CD8-positive, alpha-beta memory T cell (primary cell): ENCODE data around the gene MACROD2. TPM values are rescaled to one million over a fixed set of nuclear protein-coding genes. Genes with fewer than 3 reads are reported as not detected.

ENCODE experiments used
- CTCF ChIA-PET: fragments of 350-600 bp; sonication (Branson Sonifier 250); formaldehyde crosslinking; loops from one replicate; lab custom pipeline; 2021; ENCODE audit warnings: antibody characterized with exemption; lab: Charles Lee
- POLR2A ChIA-PET: fragments of 350-600 bp; sonication (Branson Sonifier 250); formaldehyde crosslinking; loops from one replicate; lab custom pipeline; 2021; ENCODE audit warnings: antibody characterized with exemption; lab: Charles Lee
- DNase-seq, 5 donors: peaks; one replicate each; pipeline versions ENCODE4 v3.0.0 to v3.0.0-alpha.2; 2020 to 2022; ENCODE audit warnings: mixed read lengths in 1 of 5
- H3K27ac ChIP-seq: one replicate; pipeline ENCODE4 v1.7.0; 2013; ENCODE audit warnings: low read depth, mild to moderate bottlenecking, low read length, moderate library complexity
- H3K27me3 ChIP-seq: 2 replicates; pipeline ENCODE4 v1.7.0; 2013; ENCODE audit warnings: low read length, mild to moderate bottlenecking; ENCODE audit not compliant: insufficient read depth, poor library complexity, severe bottlenecking
- H3K36me3 ChIP-seq: 2 replicates; pipeline ENCODE4 v1.7.0; 2013; ENCODE audit warnings: mild to moderate bottlenecking, low read length, moderate library complexity; ENCODE audit not compliant: insufficient read depth
- H3K4me1 ChIP-seq: 2 replicates; pipeline ENCODE4 v1.7.0; 2013; ENCODE audit warnings: mild to moderate bottlenecking, low read length, moderate library complexity; ENCODE audit not compliant: insufficient read depth
- H3K4me3 ChIP-seq: 2 replicates; pipeline ENCODE4 v1.7.0; 2013; ENCODE audit warnings: mild to moderate bottlenecking, low read length
- H3K9me3 ChIP-seq: 2 replicates; pipeline ENCODE4 v1.7.0; 2013; ENCODE audit warnings: mild to moderate bottlenecking, low read length
- H3K27ac Mint-ChIP-seq, 8 donors: one replicate each; pipeline ENCODE4 v1.8.0; 2020 to 2021; ENCODE audit warnings: mixed read lengths in 8 of 8, mild to moderate bottlenecking in 6 of 8, inconsistent platforms in 3 of 8, moderate library complexity in 3 of 8
- H3K27me3 Mint-ChIP-seq, 2 donors: one replicate each; pipeline ENCODE4 v1.8.0; 2020 to 2021; ENCODE audit warnings: mixed read lengths in 2 of 2, mild to moderate bottlenecking in 1 of 2, moderate library complexity in 1 of 2
- H3K36me3 Mint-ChIP-seq, 3 donors: one replicate each; pipeline ENCODE4 v1.8.0; 2020 to 2021; ENCODE audit warnings: mixed read lengths in 3 of 3, inconsistent platforms in 1 of 3, mild to moderate bottlenecking in 1 of 3
- H3K4me1 Mint-ChIP-seq, 3 donors: one replicate each; pipeline ENCODE4 v1.8.0; 2020 to 2021; ENCODE audit warnings: mixed read lengths in 3 of 3, inconsistent platforms in 1 of 3, mild to moderate bottlenecking in 1 of 3
- H3K4me3 Mint-ChIP-seq, 7 donors: one replicate each; pipeline ENCODE4 v1.8.0; 2020 to 2021; ENCODE audit warnings: mixed read lengths in 7 of 7, mild to moderate bottlenecking in 6 of 7, moderate library complexity in 4 of 7, inconsistent platforms in 2 of 7
- H3K9me3 Mint-ChIP-seq, 5 donors: one replicate each; pipeline ENCODE4 v1.8.0; 2020 to 2022; ENCODE audit warnings: mixed read lengths in 5 of 5, mild to moderate bottlenecking in 3 of 5, moderate library complexity in 2 of 5, inconsistent platforms in 1 of 5
- polyA plus RNA-seq: library from polyadenylated mRNA; unstranded; fragments of 300-500 nt; fragmentation: Illumina TruSeq; gene quantifications from one replicate; pipeline ENCODE4 v1.2.3, GENCODE V29; 2021
- total RNA-seq, 2 experiments: library from RNA; stranded (reverse); gene quantifications; one replicate each; pipeline ENCODE4 v1.2.3, GENCODE V29; 2021

Gene MACROD2
- total and polyA plus RNA-seq, 3 experiments from 2014 or later, result not detected

DNA sequence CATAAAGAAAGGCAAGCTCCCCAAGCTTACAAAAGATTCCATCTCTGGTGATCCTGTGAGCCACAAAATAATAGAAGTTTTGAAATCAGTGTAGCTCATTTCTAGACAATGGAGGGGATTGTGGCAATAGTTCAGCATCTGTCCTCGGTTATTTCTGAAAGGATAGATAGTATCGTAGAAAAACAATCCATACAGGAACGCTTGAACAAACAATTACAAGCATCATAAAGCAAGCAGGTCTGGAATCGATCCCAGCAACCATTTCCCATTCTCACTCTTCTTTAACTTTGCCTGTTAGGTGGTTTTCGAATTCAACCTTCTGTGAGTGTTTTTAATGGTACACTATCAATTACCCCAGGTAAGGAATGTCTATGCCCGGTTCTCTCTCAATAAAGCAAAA is 1646.8 kb downstream of the MACROD2 start:
- Histone ChIP-seq H3K36me3 (no peaks in the 10 kb centered on the region), H3K9me3 (no peaks in the 10 kb centered on the region), H3K4me1 (no peaks in the 10 kb centered on the region), H3K27ac (no peak overlapping the region), H3K4me3 (no peak overlapping the region), H3K27me3 (no peaks in the 10 kb centered on the region)
- H3K4me3 Mint-ChIP-seq, result no peak overlapping the region
- DNase-seq, result no peak
- ChIA-PET CTCF (no interaction called here), POLR2A (no interaction called here)
- H3K27me3 Mint-ChIP-seq, result no peaks in the 10 kb centered on the region
- no peak overlapping the region for H3K27ac Mint-ChIP-seq
- H3K4me1 Mint-ChIP-seq, result no peaks in the 10 kb centered on the region
- H3K9me3 Mint-ChIP-seq, result peaks cover 2 to 14% (median 8%) of the 10 kb centered on the region in 5 donors
- H3K36me3 Mint-ChIP-seq, result no peaks in the 10 kb centered on the region

GRCh38 chr20:15642676-15643075 is 1647.4 kb downstream of the MACROD2 start:
- no peaks in the 10 kb centered on the region for H3K27me3 ChIP-seq
- Mint-ChIP-seq H3K36me3 (no peaks in the 10 kb centered on the region), H3K9me3 (peaks cover 2 to 14% (median 7%) of the 10 kb centered on the region in 5 donors), H3K4me1 (no peaks in the 10 kb centered on the region), H3K27ac (no peak overlapping the region), H3K4me3 (no peak overlapping the region), H3K27me3 (no peaks in the 10 kb centered on the region)
- no peak overlapping the region for H3K4me3 ChIP-seq
- no peaks in the 10 kb centered on the region for H3K36me3 ChIP-seq
- H3K9me3 ChIP-seq, result no peaks in the 10 kb centered on the region
- no peak for DNase-seq
- CTCF ChIA-PET, result no interaction called here
- H3K4me1 ChIP-seq, result no peaks in the 10 kb centered on the region
- POLR2A ChIA-PET, result no interaction called here
- H3K27ac ChIP-seq, result no peak overlapping the region

DNA sequence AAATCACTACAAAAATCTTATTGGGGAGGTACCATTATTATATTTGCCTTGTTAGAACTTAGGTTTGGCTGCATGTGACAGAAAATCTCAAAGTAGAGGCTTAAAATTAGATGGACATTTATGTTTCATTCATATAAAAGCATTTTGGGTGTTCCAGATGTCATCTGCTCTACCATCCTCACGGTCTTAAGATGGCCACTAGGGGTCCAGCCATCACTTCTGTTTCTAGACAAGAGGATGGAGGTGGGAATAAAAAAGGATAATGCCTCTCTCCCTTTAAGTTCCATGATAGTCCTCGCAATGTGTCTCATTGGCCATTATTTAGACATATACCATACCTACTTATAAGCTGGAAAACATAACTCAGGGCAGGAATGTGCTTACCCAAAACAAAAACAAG is 1648.4 kb downstream of the MACROD2 start:
- Histone ChIP-seq H3K4me1 (no peaks in the 10 kb centered on the region), H3K4me3 (no peak overlapping the region), H3K27ac (no peak overlapping the region), H3K36me3 (no peaks in the 10 kb centered on the region), H3K27me3 (no peaks in the 10 kb centered on the region), H3K9me3 (no peaks in the 10 kb centered on the region)
- Mint-ChIP-seq H3K27me3 (no peaks in the 10 kb centered on the region), H3K9me3 (peaks cover 0 to 12% (median 8%) of the 10 kb centered on the region in 5 donors), H3K4me1 (no peaks in the 10 kb centered on the region), H3K4me3 (no peak overlapping the region), H3K27ac (no peak overlapping the region), H3K36me3 (no peaks in the 10 kb centered on the region)
- no peak for DNase-seq
- ChIA-PET CTCF (no interaction called here), POLR2A (no interaction called here)

GRCh38 chr20:15645816-15646215 is 1650.5 kb downstream of the MACROD2 start:
- H3K4me1 Mint-ChIP-seq, result no peaks in the 10 kb centered on the region
- H3K27me3 Mint-ChIP-seq, result no peaks in the 10 kb centered on the region
- no peak overlapping the region for H3K4me3 Mint-ChIP-seq
- Histone ChIP-seq H3K9me3 (no peaks in the 10 kb centered on the region), H3K27me3 (no peaks in the 10 kb centered on the region), H3K36me3 (no peaks in the 10 kb centered on the region), H3K4me3 (no peak overlapping the region), H3K27ac (no peak overlapping the region), H3K4me1 (no peaks in the 10 kb centered on the region)
- no peak overlapping the region for H3K27ac Mint-ChIP-seq
- no peak for DNase-seq
- H3K9me3 Mint-ChIP-seq, result peaks cover 0 to 13% (median 7%) of the 10 kb centered on the region in 5 donors
- H3K36me3 Mint-ChIP-seq, result no peaks in the 10 kb centered on the region
- ChIA-PET POLR2A (no interaction called here), CTCF (no interaction called here)

- Histone ChIP-seq H3K27ac (no peak overlapping the region), H3K36me3 (no peaks in the 10 kb centered on the region), H3K4me3 (no peak overlapping the region), H3K27me3 (no peaks in the 10 kb centered on the region), H3K9me3 (no peaks in the 10 kb centered on the region), H3K4me1 (no peaks in the 10 kb centered on the region)
- ChIA-PET CTCF (no interaction called here), POLR2A (no interaction called here)
- Mint-ChIP-seq H3K4me1 (no peaks in the 10 kb centered on the region), H3K4me3 (no peak overlapping the region), H3K36me3 (peaks cover 0 to 3% (median 0%) of the 10 kb centered on the region in 3 donors), H3K27ac (no peak overlapping the region), H3K9me3 (peaks cover 0 to 6% (median 2%) of the 10 kb centered on the region in 5 donors), H3K27me3 (no peaks in the 10 kb centered on the region)
- no peak for DNase-seq
Observed at GRCh38 chr20:15653396-15654207, 1658.3 kb downstream of the MACROD2 start.

GRCh38 chr20:15654208-15654649 is 1658.9 kb downstream of the MACROD2 start:
- CTCF ChIA-PET, result no interaction called here

GRCh38 chr20:15655295-15655874 is 1660.1 kb downstream of the MACROD2 start:
- ChIA-PET POLR2A (no interaction called here), CTCF (no interaction called here)
- H3K4me3 Mint-ChIP-seq, result no peak overlapping the region
- Histone ChIP-seq H3K36me3 (no peaks in the 10 kb centered on the region), H3K27ac (no peak overlapping the region), H3K4me3 (no peak overlapping the region), H3K9me3 (no peaks in the 10 kb centered on the region), H3K27me3 (no peaks in the 10 kb centered on the region), H3K4me1 (no peaks in the 10 kb centered on the region)
- H3K27ac Mint-ChIP-seq, result no peak overlapping the region
- peaks cover 0 to 5% (median 2%) of the 10 kb centered on the region in 5 donors for H3K9me3 Mint-ChIP-seq
- no peak for DNase-seq
- no peaks in the 10 kb centered on the region for H3K4me1 Mint-ChIP-seq
- no peaks in the 10 kb centered on the region for H3K27me3 Mint-ChIP-seq
- peaks cover 0 to 3% (median 0%) of the 10 kb centered on the region in 3 donors for H3K36me3 Mint-ChIP-seq

More at GRCh38 chr20:15654208-15654649, 1658.9 kb downstream of the MACROD2 start:
- no peak overlapping the region for H3K4me3 Mint-ChIP-seq
- Histone ChIP-seq H3K27me3 (no peaks in the 10 kb centered on the region), H3K9me3 (no peaks in the 10 kb centered on the region), H3K27ac (no peak overlapping the region), H3K36me3 (no peaks in the 10 kb centered on the region), H3K4me3 (no peak overlapping the region), H3K4me1 (no peaks in the 10 kb centered on the region)
- POLR2A ChIA-PET, result no interaction called here
- peaks cover 0 to 5% (median 2%) of the 10 kb centered on the region in 5 donors for H3K9me3 Mint-ChIP-seq
- peaks cover 0 to 3% (median 0%) of the 10 kb centered on the region in 3 donors for H3K36me3 Mint-ChIP-seq
- H3K4me1 Mint-ChIP-seq, result no peaks in the 10 kb centered on the region
- no peaks in the 10 kb centered on the region for H3K27me3 Mint-ChIP-seq
- no peak for DNase-seq
- H3K27ac Mint-ChIP-seq, result no peak overlapping the region

GRCh38 chr20:15656124-15656523 is 1660.8 kb downstream of the MACROD2 start:
- H3K4me3 Mint-ChIP-seq, result no peak overlapping the region
- Histone ChIP-seq H3K27me3 (no peaks in the 10 kb centered on the region), H3K4me1 (no peaks in the 10 kb centered on the region), H3K27ac (no peak overlapping the region), H3K36me3 (no peaks in the 10 kb centered on the region), H3K9me3 (no peaks in the 10 kb centered on the region), H3K4me3 (no peak overlapping the region)
- no peak overlapping the region for H3K27ac Mint-ChIP-seq
- no peaks in the 10 kb centered on the region for H3K27me3 Mint-ChIP-seq
- DNase-seq, result no peak
- H3K4me1 Mint-ChIP-seq, result no peaks in the 10 kb centered on the region
- H3K9me3 Mint-ChIP-seq, result peaks cover 0 to 7% (median 2%) of the 10 kb centered on the region in 5 donors
- CTCF ChIA-PET, result no interaction called here
- H3K36me3 Mint-ChIP-seq, result peaks cover 0 to 3% (median 0%) of the 10 kb centered on the region in 3 donors
- POLR2A ChIA-PET, result no interaction called here
